ENCODE results near the gene RTN4RL2.

GRCh38 chr11:57457643-57458023, 2.7 kb upstream of the RTN4RL2 start:
- no peak for TF ChIP-seq POLR2A (IDR thresholded peaks at IDR 0.05; ENCODE audit: low read depth, low read length)
- TF ChIP-seq, protein P1, sequence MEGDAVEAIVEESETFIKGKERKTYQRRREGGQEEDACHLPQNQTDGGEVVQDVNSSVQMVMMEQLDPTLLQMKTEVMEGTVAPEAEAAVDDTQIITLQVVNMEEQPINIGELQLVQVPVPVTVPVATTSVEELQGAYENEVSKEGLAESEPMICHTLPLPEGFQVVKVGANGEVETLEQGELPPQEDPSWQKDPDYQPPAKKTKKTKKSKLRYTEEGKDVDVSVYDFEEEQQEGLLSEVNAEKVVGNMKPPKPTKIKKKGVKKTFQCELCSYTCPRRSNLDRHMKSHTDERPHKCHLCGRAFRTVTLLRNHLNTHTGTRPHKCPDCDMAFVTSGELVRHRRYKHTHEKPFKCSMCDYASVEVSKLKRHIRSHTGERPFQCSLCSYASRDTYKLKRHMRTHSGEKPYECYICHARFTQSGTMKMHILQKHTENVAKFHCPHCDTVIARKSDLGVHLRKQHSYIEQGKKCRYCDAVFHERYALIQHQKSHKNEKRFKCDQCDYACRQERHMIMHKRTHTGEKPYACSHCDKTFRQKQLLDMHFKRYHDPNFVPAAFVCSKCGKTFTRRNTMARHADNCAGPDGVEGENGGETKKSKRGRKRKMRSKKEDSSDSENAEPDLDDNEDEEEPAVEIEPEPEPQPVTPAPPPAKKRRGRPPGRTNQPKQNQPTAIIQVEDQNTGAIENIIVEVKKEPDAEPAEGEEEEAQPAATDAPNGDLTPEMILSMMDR (IDR thresholded peaks at IDR 0.05; ENCODE audit: extremely low read depth in 1 of 2, insufficient read depth in 1 of 2, low read depth in 1 of 2, low read length in 2 of 2) = no peak
- no peak for TF ChIP-seq POLR2AphosphoS5 (IDR thresholded peaks at IDR 0.05; ENCODE audit: insufficient read depth, low read depth, low read length)
- TF ChIP-seq, protein P2, sequence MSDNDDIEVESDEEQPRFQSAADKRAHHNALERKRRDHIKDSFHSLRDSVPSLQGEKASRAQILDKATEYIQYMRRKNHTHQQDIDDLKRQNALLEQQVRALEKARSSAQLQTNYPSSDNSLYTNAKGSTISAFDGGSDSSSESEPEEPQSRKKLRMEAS (IDR thresholded peaks at IDR 0.05; ENCODE audit: insufficient read depth, insufficient read length) = no peak
- TF ChIP-seq EZH2 (IDR thresholded peaks at IDR 0.05; ENCODE audit: borderline replicate concordance, low read depth, low read length, severe bottlenecking) = no peak
- no peak for TF ChIP-seq MYC (IDR thresholded peaks at IDR 0.05; ENCODE audit: low read depth, low read length)
- TF ChIP-seq JUN (IDR thresholded peaks at IDR 0.05; ENCODE audit: borderline replicate concordance, insufficient read depth, insufficient read length, low read depth) = no peak
- TF ChIP-seq FOS (IDR thresholded peaks at IDR 0.05; ENCODE audit: borderline replicate concordance, insufficient read depth, low read length) = no peak
- no peak for TF ChIP-seq GATA2 (IDR thresholded peaks at IDR 0.05; ENCODE audit: insufficient read depth, insufficient read length, low read depth, low read length)

Data from endothelial cell of umbilical vein (primary cell).